Heart left ventricle (tissue), 16 donors: Measurements from ENCODE around the gene RAPSN. TPM values are rescaled to one million over a fixed set of nuclear protein-coding genes. Genes with fewer than 3 reads are reported as not detected.

Experiments used
- ATAC-seq, 4 donors: fragments of 200-7000 bp; cut with Tn5 transposase; one replicate each; pipeline ENCODE4 v1.9.1; 2020 to 2022; ENCODE audit warnings: moderate library complexity in 4 of 4, mild to moderate bottlenecking in 3 of 4, moderate number of reproducible peaks in 1 of 4
- DNase-seq, 5 donors: peaks; one replicate each; pipeline ENCODE4 v3.0.0-alpha.2; 2020
- H3K27ac ChIP-seq, 12 donors: fragments of 200-600 bp; sonication (generic) in 4 of 12; one replicate each; pipeline versions ENCODE4 v1.5.0 to v1.8.0; 2016 to 2022; ENCODE audit warnings: mild to moderate bottlenecking in 2 of 12
- H3K27me3 ChIP-seq, 9 donors: fragments of 200-600 bp; sonication (generic) in 2 of 9; one replicate each; pipeline versions ENCODE4 v1.5.1 to v1.8.0; 2016 to 2022; ENCODE audit warnings: mild to moderate bottlenecking in 3 of 9
- H3K36me3 ChIP-seq, 9 donors: fragments of 200-600 bp; sonication (generic) in 2 of 9; one replicate each; pipeline versions ENCODE4 v1.5.0 to v1.8.0; 2018 to 2022; ENCODE audit warnings: mild to moderate bottlenecking in 2 of 9
- H3K4me1 ChIP-seq, 12 donors: fragments of 200-600 bp; sonication (generic) in 4 of 12; one replicate each; pipeline versions ENCODE4 v1.5.0 to v1.8.0; 2016 to 2022; ENCODE audit warnings: mild to moderate bottlenecking in 3 of 12
- H3K4me3 ChIP-seq, 12 donors: fragments of 200-600 bp; sonication (generic) in 4 of 12; one replicate each; pipeline versions ENCODE4 v1.5.0 to v1.8.0; 2017 to 2022; ENCODE audit warnings: mild to moderate bottlenecking in 9 of 12, moderate library complexity in 4 of 12
- H3K9me3 ChIP-seq, 12 donors: fragments of 200-600 bp; sonication (generic) in 4 of 12; one replicate each; pipeline versions ENCODE4 v1.5.0 to v1.8.0; 2016 to 2022; ENCODE audit warnings: mild to moderate bottlenecking in 1 of 12
- CTCF ChIP-seq, 12 donors: fragments of 200-600 bp; sonication (generic) in 4 of 12; IDR thresholded peaks; one replicate each; pipeline versions ENCODE4 v1.5.0 to v1.8.0; 2018 to 2022; ENCODE audit warnings: antibody characterized with exemption in 12 of 12, mild to moderate bottlenecking in 5 of 12
- POLR2A ChIP-seq, 2 donors: fragments of 450-650 bp; IDR thresholded peaks; one replicate each; pipeline ENCODE4 v1.6.1; 2017; ENCODE audit warnings: antibody characterized with exemption in 2 of 2, mild to moderate bottlenecking in 2 of 2, moderate library complexity in 2 of 2
- WGBS, 4 donors: extraction: QIAGEN DNeasy Blood & Tissue Kit in 2 of 4; methylation state at CpG; one replicate each; pipeline versions ENCODE4 v1.1.5 to v1.1.7; 2013 to 2018; 5-methylcytosine and 5-hydroxymethylcytosine counted together
- intact Hi-C, 10 donors: fragments of 100-400 bp; cut with DNase I; formaldehyde crosslinking; loops; one replicate each; pipeline versions ENCODE4 v1.11.1 to v1.14.2; 2022
- microRNA-seq, 4 donors: library from miRNA; unstranded; fragments of <30 nt; microRNA quantifications; one replicate each; pipeline versions ENCODE4 to v1.2.0, GENCODE V29; 2017 to 2020
- polyA plus RNA-seq, 2 donors: library from polyadenylated mRNA; stranded (reverse); fragments of 200-250 nt; gene quantifications; one replicate each; pipeline ENCODE4 v1.2.3, GENCODE V29; 2013
- total RNA-seq, 9 donors: library from RNA; depleted of rRNA in 2 of 9; stranded (reverse); fragments of >200 nt in 2 of 9; fragmentation: NEBNext Ultra II Directional in 3 of 9; extraction: Animal tissue kit (Norgen Biotek cat#: 25700) in 3 of 9; gene quantifications; one replicate each; pipeline versions ENCODE4 v1.1.0 to v1.2.4, GENCODE V29; 2016 to 2023
- donor health status: ischemic (EF 13 %, LVEDD 7.1; RV severe dilation, severe dysfunction).
- donor health status: healthy with polysubstance abuse.
- donor health status: DM: no; HTN: yes; CAD: no.
- donor health status: DM: no; HTN: no; CAD: no.
- donor health status: ischemic (EF 25% LVEDD 6.9; RV normal size, moderate dysfunction).
- donor health status: ischemic (EF 25% LVEDD 5.7; RV mildly dilated, moderate dysfunction).
- donor health status: healthy.
- donor health status: DM: yes; HTN: yes; CAD: no.
- donor health status: ischemic (EF 35%, LVEDD 5.7; RV mildly dilated, moderate dysfunction).
- donor health status: nonischemic (EF 11% LVEDD 7.7; RV severe dilation, severe dysfunction).
- donor health status: DM: yes; HTN: yes; CAD: no.
- donor health status: PGD.
- donor health status: ischemic (EF 29% LVEDD 5.4; RV normal size, mild dysfunction).
- donor health status: nonischemic (EF 23%, LVEDD 6.1; RV moderate dilation, normal function).

The RAPSN gene
- total and polyA plus RNA-seq, 11 donors, result 0.43 to 6.5 (median 3.2) TPM

DNA sequence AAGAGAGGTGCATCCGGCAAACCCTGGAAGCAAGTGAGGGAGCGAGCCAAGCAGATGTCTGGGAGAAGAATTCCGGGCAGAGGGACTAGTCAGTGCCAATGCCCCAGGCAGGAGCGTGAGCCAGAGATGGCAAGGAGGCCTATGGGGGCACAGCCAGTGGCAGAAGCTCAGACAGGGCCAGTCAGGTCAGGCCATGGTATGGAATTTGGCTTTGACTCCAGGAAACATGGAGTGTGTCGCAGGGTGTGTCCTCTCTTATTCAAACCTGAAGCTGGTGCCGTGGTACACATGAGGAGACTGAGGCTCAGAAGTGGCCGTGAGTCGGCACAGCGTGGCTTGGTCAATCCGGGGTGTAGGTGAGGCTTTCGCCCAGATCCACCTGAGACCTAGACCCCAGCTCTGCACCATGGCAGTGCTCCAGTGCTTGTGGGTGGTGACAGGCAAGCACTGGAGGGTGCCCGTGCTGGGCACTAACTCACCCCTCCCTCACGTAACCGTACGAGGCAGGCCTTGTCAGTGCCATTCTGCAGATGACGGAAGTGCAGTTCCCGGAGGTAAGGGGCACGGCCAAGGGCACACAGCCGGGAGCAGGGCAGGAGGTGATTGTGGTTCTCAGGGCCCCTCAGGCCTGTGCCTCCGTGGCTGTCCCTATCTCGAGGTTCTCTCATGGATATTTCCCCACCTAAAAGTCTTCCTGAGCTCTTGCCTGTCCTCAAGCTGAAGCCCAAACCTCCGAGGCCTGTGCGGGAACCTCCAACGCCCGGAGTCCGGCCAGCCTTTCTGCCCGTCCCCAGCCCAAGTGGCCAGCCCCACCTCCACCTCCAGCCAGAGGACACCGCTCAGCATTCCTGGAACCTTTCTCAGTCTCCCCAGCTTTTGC is 60.0 kb downstream of the RAPSN start:
- TF ChIP-seq CTCF (IDR thresholded peaks at IDR 0.05) (no peak), POLR2A (IDR thresholded peaks at IDR 0.05) (no peak)
- Histone ChIP-seq H3K27ac (peak overlapping the region in 2 of 12 donors; percentile 22 to 97), H3K4me1 (peaks cover 0 to 66% (median 0%) of the 10 kb centered on the region in 12 donors), H3K36me3 (no peaks in the 10 kb centered on the region), H3K27me3 (no peaks in the 10 kb centered on the region), H3K4me3 (peak overlapping the region in 1 of 12 donors; percentile 17), H3K9me3 (no peaks in the 10 kb centered on the region)
- ATAC-seq, result no peak
- no peak for DNase-seq
- WGBS, 4 donors, result 88 to 93% (median 92%) methylated on average over 26 to 28 of the region's 28 CpGs
- intact Hi-C loops, result no loop called here

DNA sequence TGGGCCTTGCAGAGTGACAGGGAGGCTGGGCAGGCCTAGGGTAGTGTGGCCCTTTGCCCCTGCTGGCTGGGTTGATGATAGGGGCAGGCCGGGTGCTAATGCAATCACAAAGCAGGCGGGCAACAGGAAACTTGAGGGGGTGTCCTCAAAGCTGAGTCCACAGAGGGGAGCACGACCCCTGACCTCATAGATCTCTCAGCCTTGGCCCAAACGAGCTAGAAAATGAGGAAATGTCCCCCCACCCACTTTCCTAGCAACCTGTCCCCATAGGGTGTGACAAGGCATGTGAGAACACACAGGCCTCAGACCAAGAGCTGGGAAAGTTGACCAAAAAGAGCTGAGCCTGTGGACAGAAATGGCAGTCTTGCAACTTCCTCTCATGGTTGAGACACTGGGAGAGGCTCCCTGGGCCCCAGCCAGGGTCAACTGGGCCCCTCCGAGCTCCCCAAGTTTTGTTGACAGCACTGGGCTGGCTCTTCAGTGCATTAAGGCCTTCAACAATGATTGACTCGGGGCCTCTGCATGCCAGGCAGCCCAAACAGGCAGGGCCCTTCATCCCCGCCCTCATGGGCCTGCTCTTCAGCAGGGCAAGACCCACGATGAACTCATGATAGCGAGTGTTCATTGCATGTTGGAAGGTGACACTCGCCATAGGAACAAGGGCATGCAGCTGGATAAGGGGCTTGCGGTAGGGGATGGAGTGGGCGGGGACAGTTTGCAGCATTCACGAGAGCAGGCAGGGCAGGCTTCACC is 60.8 kb downstream of the RAPSN start:
- ATAC-seq, result peak in 2 of 4 donors; percentile 19 to 46
- TF ChIP-seq POLR2A (IDR thresholded peaks at IDR 0.05) (no peak), CTCF (IDR thresholded peaks at IDR 0.05) (no peak)
- WGBS, 4 donors, result 77 to 83% (median 79%) methylated on average over 12 to 13 of the region's 13 CpGs
- no peaks in the 10 kb centered on the region for H3K27me3 ChIP-seq
- intact Hi-C loops, result no loop called here
- no peak for DNase-seq
- no peaks in the 10 kb centered on the region for H3K36me3 ChIP-seq
- H3K4me3 ChIP-seq, result no peak overlapping the region
- peak overlapping the region in 1 of 12 donors; percentile 97 for H3K27ac ChIP-seq
- no peaks in the 10 kb centered on the region for H3K9me3 ChIP-seq
- peaks cover 0 to 65% (median 0%) of the 10 kb centered on the region in 12 donors for H3K4me1 ChIP-seq

Small RNAs within 50 kb of the gene (microRNA-seq; reads per million reads assigned to microRNA genes)
- 0 reads per million in 4 donors for gene MIR4487

Other genes starting within 250 kb of the RAPSN start
- gene DDB2, start 234.2 kb downstream of the RAPSN start, total RNA-seq, result 10 to 100 TPM in 4 of 9 donors, 1 to 10 TPM in 5; 8.0 to 28.5 (median 9.7) TPM
- 10 to 100 TPM in 1 of 2 donors, 1 to 10 TPM in 1; 8.1 to 11.7 TPM for gene DDB2, start 234.2 kb downstream of the RAPSN start, polyA plus RNA-seq
- 10 to 100 TPM; 18.0 to 60.4 (median 26.6) TPM for gene ACP2, start 200.3 kb downstream of the RAPSN start, total RNA-seq
- 10 to 100 TPM; 25.3 to 44.7 TPM for gene ACP2, start 200.3 kb downstream of the RAPSN start, polyA plus RNA-seq
- 10 to 100 TPM in 5 of 9 donors, 1 to 10 TPM in 4; 3.9 to 38.5 (median 11.9) TPM for gene NR1H3, start 191.1 kb downstream of the RAPSN start, total RNA-seq
- gene NR1H3, start 191.1 kb downstream of the RAPSN start, polyA plus RNA-seq, result 10 to 100 TPM; 11.4 to 17.5 TPM
- 10 to 100 TPM; 30.1 to 60.6 (median 42.0) TPM for gene MADD, start 179.0 kb downstream of the RAPSN start, total RNA-seq
- gene MADD, start 179.0 kb downstream of the RAPSN start, polyA plus RNA-seq, result 10 to 100 TPM; 22.6 to 37.5 TPM
- gene MYBPC3, start 96.4 kb downstream of the RAPSN start, total RNA-seq, result 1,000 to 10,000 TPM; 1,340 to 3,074 (median 2,074) TPM
- 1,000 to 10,000 TPM in 1 of 2 donors, 100 to 1,000 TPM in 1; 425 to 1,204 TPM for gene MYBPC3, start 96.4 kb downstream of the RAPSN start, polyA plus RNA-seq
- 10 to 100 TPM in 4 of 9 donors, 1 to 10 TPM in 5; 2.8 to 78.9 (median 8.5) TPM for gene SPI1, start 70.6 kb downstream of the RAPSN start, total RNA-seq
- gene SPI1, start 70.6 kb downstream of the RAPSN start, polyA plus RNA-seq, result 1 to 10 TPM; 4.3 to 7.7 TPM
- 10 to 100 TPM; 33.5 to 82.8 (median 45.3) TPM for gene SLC39A13, start 40.5 kb downstream of the RAPSN start, total RNA-seq
- gene SLC39A13, start 40.5 kb downstream of the RAPSN start, polyA plus RNA-seq, result 10 to 100 TPM; 56.5 to 97.3 TPM
- gene PSMC3, start 22.7 kb downstream of the RAPSN start, total RNA-seq, result 100 to 1,000 TPM; 121 to 215 (median 151) TPM
- 100 to 1,000 TPM; 195 to 258 TPM for gene PSMC3, start 22.7 kb downstream of the RAPSN start, polyA plus RNA-seq
- 100 to 1,000 TPM in 2 of 9 donors, 10 to 100 TPM in 7; 63.3 to 111 (median 88.6) TPM for gene CELF1, start 104.0 kb upstream of the RAPSN start, total RNA-seq
- gene CELF1, start 104.0 kb upstream of the RAPSN start, polyA plus RNA-seq, result 10 to 100 TPM; 27.3 to 65.2 TPM
- gene PTPMT1, start 116.5 kb upstream of the RAPSN start, total RNA-seq, result 10 to 100 TPM; 17.4 to 77.4 (median 22.7) TPM
- gene PTPMT1, start 116.5 kb upstream of the RAPSN start, polyA plus RNA-seq, result 10 to 100 TPM; 37.2 to 50.8 TPM
- 10 to 100 TPM; 10.7 to 23.7 (median 15.7) TPM for gene KBTBD4, start 129.8 kb upstream of the RAPSN start, total RNA-seq
- gene KBTBD4, start 129.8 kb upstream of the RAPSN start, polyA plus RNA-seq, result 10 to 100 TPM in 1 of 2 donors, 1 to 10 TPM in 1; 5.0 to 12.8 TPM
- gene NDUFS3, start 129.9 kb upstream of the RAPSN start, total RNA-seq, result 100 to 1,000 TPM; 134 to 310 (median 236) TPM
- 100 to 1,000 TPM; 222 to 478 TPM for gene NDUFS3, start 129.9 kb upstream of the RAPSN start, polyA plus RNA-seq
- 1 to 10 TPM in 1 of 9 donors, under 1 TPM in 5, not detected in 3; 0.21 to 1.3 (median 0.39) TPM for gene FAM180B, start 137.5 kb upstream of the RAPSN start, total RNA-seq
- gene FAM180B, start 137.5 kb upstream of the RAPSN start, polyA plus RNA-seq, result under 1 TPM in 1 of 2 donors, not detected in 1; 0.15 TPM
- gene C1QTNF4, start 145.3 kb upstream of the RAPSN start, total RNA-seq, result 1 to 10 TPM in 2 of 9 donors, under 1 TPM in 6, not detected in 1; 0.23 to 1.5 (median 0.67) TPM
- under 1 TPM; 0.64 to 0.91 TPM for gene C1QTNF4, start 145.3 kb upstream of the RAPSN start, polyA plus RNA-seq
- 100 to 1,000 TPM in 5 of 9 donors, 10 to 100 TPM in 4; 38.2 to 135 (median 102) TPM for gene MTCH2, start 193.4 kb upstream of the RAPSN start, total RNA-seq
- gene MTCH2, start 193.4 kb upstream of the RAPSN start, polyA plus RNA-seq, result 10 to 100 TPM; 41.2 to 95.9 TPM